Endothelial cell of umbilical vein (primary cell): ENCODE results near the gene CCND3. TPM values are rescaled to one million over a fixed set of nuclear protein-coding genes. Genes with fewer than 3 reads are reported as not detected.
A peak's percentile ranks its signal among the peaks of the same experiment; 100 is the strongest.

Source experiments
- BruUV-seq: library from RNA; stranded (reverse); fragments of 400-500 nt; replicated peaks from 2 replicates; lab custom pipeline; 2021; lab: Mats Ljungman, UMichigan
- CTCF ChIA-PET: fragments of 300-600, 350-600 bp; sonication (Branson Sonifier 250); formaldehyde crosslinking; loops from one replicate; lab custom pipeline; 2021; ENCODE audit warnings: antibody characterized with exemption, inconsistent platforms; lab: Charles Lee
- POLR2A ChIA-PET: fragments of 300-600, 350-600 bp; sonication (Branson Sonifier 250); formaldehyde crosslinking; loops from one replicate; lab custom pipeline; 2021; ENCODE audit warnings: antibody characterized with exemption, inconsistent platforms; lab: Charles Lee
- DNase-seq: peaks from one replicate; pipeline ENCODE4 v3.0.0-alpha.2; 2011; ENCODE audit warnings: low read depth, low spot score
- FAIRE-seq: peaks from 2 replicates; lab custom pipeline; 2011; peaks lifted over from hg19 to GRCh38; lab: Jason Lieb, UNC
- H2AFZ ChIP-seq: 2 replicates; pipeline ENCODE4 v1.6.0; 2012; ENCODE audit warnings: low read depth, low read length, control low read depth, inconsistent platforms
- H3K27ac ChIP-seq: 2 replicates; pipeline ENCODE4 v1.5.1; 2011; ENCODE audit warnings: low read depth, mild to moderate bottlenecking, control low read depth, low read length, moderate library complexity; ENCODE audit not compliant: insufficient read depth
- H3K27me3 ChIP-seq, 2 experiments: 2 replicates each; pipeline versions ENCODE4 v1.6.0 to v1.6.1; 2011; ENCODE audit warnings: low read length in 2 of 2, mixed read lengths in 1 of 2; ENCODE audit not compliant: control insufficient read depth in 2 of 2, insufficient read depth in 2 of 2
- H3K36me3 ChIP-seq, 2 experiments: 2 replicates in 1 of 2; 3 replicates in 1 of 2; pipeline ENCODE4 v1.5.1; 2011; ENCODE audit warnings: low read length in 2 of 2, mild to moderate bottlenecking in 1 of 2, moderate library complexity in 1 of 2; ENCODE audit not compliant: control insufficient read depth in 2 of 2, insufficient read depth in 2 of 2; ENCODE audit errors: extremely low read depth in 1 of 2
- H3K4me1 ChIP-seq: 3 replicates; pipeline ENCODE4 v1.5.1; 2011; ENCODE audit warnings: mild to moderate bottlenecking, low read length; ENCODE audit not compliant: control insufficient read depth, insufficient read depth; ENCODE audit errors: extremely low read depth
- H3K4me2 ChIP-seq: 2 replicates; pipeline ENCODE4 v1.6.1; 2011; ENCODE audit warnings: low read length, control low read depth, mixed read lengths; ENCODE audit not compliant: insufficient read depth
- H3K4me3 ChIP-seq, 3 experiments: fragments of 200-600 bp in 1 of 3; sonication (generic), shearing (Covaris generic) in 1 of 3; replicated peaks in 1 of 3; 2 replicates each; pipeline ENCODE4 v1.5.1; 2011 to 2016; ENCODE audit warnings: control low read depth in 3 of 3, low read length in 3 of 3, mild to moderate bottlenecking in 2 of 3, inconsistent platforms in 1 of 3, low read depth in 1 of 3, moderate library complexity in 1 of 3; ENCODE audit not compliant: insufficient read depth in 1 of 3
- H3K79me2 ChIP-seq: 2 replicates; pipeline ENCODE4 v1.6.0; 2012; ENCODE audit warnings: low read length, inconsistent platforms; ENCODE audit not compliant: control insufficient read depth, insufficient read depth
- H3K9ac ChIP-seq: replicated peaks from 2 replicates; pipeline ENCODE3; 2011; ENCODE audit warnings: low read length, control low read depth; ENCODE audit not compliant: insufficient read depth; ENCODE audit errors: extremely low read depth
- H3K9me1 ChIP-seq: replicated peaks from 3 replicates; pipeline ENCODE4 v1.6.0; 2011; ENCODE audit warnings: mild to moderate bottlenecking, low read length; ENCODE audit not compliant: control insufficient read depth, insufficient read depth; ENCODE audit errors: extremely low read depth
- H3K9me3 ChIP-seq: replicated peaks from 2 replicates; pipeline ENCODE4 v1.5.1; 2012; ENCODE audit warnings: low read length, inconsistent platforms; ENCODE audit not compliant: control insufficient read depth, insufficient read depth
- H4K20me1 ChIP-seq: replicated peaks from 2 replicates; pipeline ENCODE3; 2011; ENCODE audit warnings: mild to moderate bottlenecking, low read length; ENCODE audit not compliant: control insufficient read depth, insufficient read depth; ENCODE audit errors: extremely low read depth
- EZH2 ChIP-seq: IDR thresholded peaks from 2 replicates; pipeline ENCODE4 v1.6.1; 2012; ENCODE audit warnings: borderline replicate concordance, low read depth, mild to moderate bottlenecking, moderate library complexity, low read length, inconsistent platforms; ENCODE audit not compliant: severe bottlenecking
- FOS ChIP-seq: IDR thresholded peaks from 2 replicates; pipeline ENCODE4 v1.6.1; 2011; ENCODE audit warnings: mild to moderate bottlenecking, low read length, moderate library complexity, borderline replicate concordance; ENCODE audit not compliant: insufficient read depth
- GATA2 ChIP-seq: IDR thresholded peaks from 2 replicates; pipeline ENCODE4 v1.7.0; 2011; ENCODE audit warnings: low read depth, mild to moderate bottlenecking, moderate library complexity, mixed read lengths, low read length; ENCODE audit not compliant: insufficient read length, insufficient read depth
- JUN ChIP-seq: IDR thresholded peaks from 2 replicates; pipeline ENCODE4 v1.6.1; 2011; ENCODE audit warnings: borderline replicate concordance, low read depth; ENCODE audit not compliant: insufficient read length, insufficient read depth
- MYC ChIP-seq: IDR thresholded peaks from one replicate; pipeline ENCODE4 v1.6.1; 2011; ENCODE audit warnings: mild to moderate bottlenecking, low read depth, low read length
- POLR2A ChIP-seq: IDR thresholded peaks from 2 replicates; pipeline ENCODE4 v1.6.1; 2012; ENCODE audit warnings: low read depth, mild to moderate bottlenecking, control low read depth, low read length
- POLR2AphosphoS5 ChIP-seq: IDR thresholded peaks from 2 replicates; pipeline ENCODE4 v1.6.1; 2012; ENCODE audit warnings: low read depth, mild to moderate bottlenecking, control low read depth, low read length, moderate library complexity; ENCODE audit not compliant: insufficient read depth
- dilution Hi-C: fragments of 300-500 bp; cut with MboI; formaldehyde crosslinking; loops from one replicate; pipeline ENCODE4 v1.15.0; 2019; ENCODE audit warnings: low sequenced_read_pairs; ENCODE audit not compliant: extremely low pct_ligation_motif_present
- intact Hi-C: fragments of 100-400 bp; cut with micrococcal nuclease; formaldehyde crosslinking; loops from one replicate; pipeline ENCODE4 v1.10.0; 2022
- polyA plus RNA-seq, 4 experiments: library from polyadenylated mRNA; depleted of rRNA in 3 of 4; stranded (reverse) in 3 of 4; unstranded in 1 of 4; fragments of >200 nt; gene quantifications; 2 replicates each; pipeline versions ENCODE4 v1.2.1 to v1.2.3, GENCODE V29; 2011 to 2012; ENCODE audit warnings: missing spikeins in 1 of 4
- total RNA-seq: library from RNA; stranded (reverse); gene quantifications from 2 replicates; pipeline ENCODE4 v1.2.3, GENCODE V29; 2021
- TF ChIP-seq, protein P1 (sequence below), 2 donors: IDR thresholded peaks; 1 replicate in 1 of 2; 2 replicates in 1 of 2; pipeline ENCODE4 v1.5.1; 2011; ENCODE audit warnings: low read length in 2 of 2, mild to moderate bottlenecking in 2 of 2, moderate library complexity in 2 of 2, control low read depth in 1 of 2, inconsistent platforms in 1 of 2, low read depth in 1 of 2; ENCODE audit not compliant: insufficient read depth in 1 of 2; ENCODE audit errors: extremely low read depth in 1 of 2
- TF ChIP-seq, protein P2 (sequence below): IDR thresholded peaks from 2 replicates; pipeline ENCODE4 v1.6.1; 2011; ENCODE audit not compliant: insufficient read depth, insufficient read length

Gene CCND3
- total and polyA plus RNA-seq, 2 donors (not counting 3 experiments of a cell fraction or from before 2014, with no cell fraction given), result 87.5 to 98.7 TPM

- no peak for DNase-seq
- POLR2A ChIA-PET, result interaction anchor here (0.6 kb wide), 1 partner anchor 71 kb away, joined by 5 read pairs; no protein-coding TSS in a partner anchor
Observed at GRCh38 chr6:41934278-41935192, 7.1 kb downstream of the CCND3 start.

GRCh38 chr6:41932378-41932777, 9.2 kb downstream of the CCND3 start:
- no peaks in the 10 kb centered on the region for H3K9me1 ChIP-seq
- dilution Hi-C loops (no loop called here), intact Hi-C loops (no loop called here)
- POLR2A ChIA-PET, result no interaction called here
- H2AFZ ChIP-seq, result no peak overlapping the region
- CTCF ChIA-PET, result interaction anchor here (0.8 to 8.5 kb wide), 4 partner anchors 10 to 131 kb away, joined by 3 to 149 read pairs (median 31); partner anchors contain the start of genes BYSL and MED20
- no peaks in the 10 kb centered on the region for H3K27me3 ChIP-seq
- TF ChIP-seq POLR2A, result peak; percentile 10
- TF ChIP-seq FOS, result no peak
- TF ChIP-seq GATA2, result no peak
- no peak for TF ChIP-seq MYC
- TF ChIP-seq, protein P1, sequence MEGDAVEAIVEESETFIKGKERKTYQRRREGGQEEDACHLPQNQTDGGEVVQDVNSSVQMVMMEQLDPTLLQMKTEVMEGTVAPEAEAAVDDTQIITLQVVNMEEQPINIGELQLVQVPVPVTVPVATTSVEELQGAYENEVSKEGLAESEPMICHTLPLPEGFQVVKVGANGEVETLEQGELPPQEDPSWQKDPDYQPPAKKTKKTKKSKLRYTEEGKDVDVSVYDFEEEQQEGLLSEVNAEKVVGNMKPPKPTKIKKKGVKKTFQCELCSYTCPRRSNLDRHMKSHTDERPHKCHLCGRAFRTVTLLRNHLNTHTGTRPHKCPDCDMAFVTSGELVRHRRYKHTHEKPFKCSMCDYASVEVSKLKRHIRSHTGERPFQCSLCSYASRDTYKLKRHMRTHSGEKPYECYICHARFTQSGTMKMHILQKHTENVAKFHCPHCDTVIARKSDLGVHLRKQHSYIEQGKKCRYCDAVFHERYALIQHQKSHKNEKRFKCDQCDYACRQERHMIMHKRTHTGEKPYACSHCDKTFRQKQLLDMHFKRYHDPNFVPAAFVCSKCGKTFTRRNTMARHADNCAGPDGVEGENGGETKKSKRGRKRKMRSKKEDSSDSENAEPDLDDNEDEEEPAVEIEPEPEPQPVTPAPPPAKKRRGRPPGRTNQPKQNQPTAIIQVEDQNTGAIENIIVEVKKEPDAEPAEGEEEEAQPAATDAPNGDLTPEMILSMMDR (IDR thresholded peaks at IDR 0.05; ENCODE audit: extremely low read depth in 1 of 2, insufficient read depth in 1 of 2, low read depth in 1 of 2, low read length in 2 of 2), result no peak
- TF ChIP-seq, protein P2, sequence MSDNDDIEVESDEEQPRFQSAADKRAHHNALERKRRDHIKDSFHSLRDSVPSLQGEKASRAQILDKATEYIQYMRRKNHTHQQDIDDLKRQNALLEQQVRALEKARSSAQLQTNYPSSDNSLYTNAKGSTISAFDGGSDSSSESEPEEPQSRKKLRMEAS, result no peak
- no peak for TF ChIP-seq JUN
- TF ChIP-seq EZH2, result no peak
- TF ChIP-seq POLR2AphosphoS5, result peak; percentile 4
- no peak overlapping the region for H3K9ac ChIP-seq
- no peak for FAIRE-seq
- no peaks in the 10 kb centered on the region for H3K4me1 ChIP-seq
- no peaks in the 10 kb centered on the region for H4K20me1 ChIP-seq
- H3K4me2 ChIP-seq, result no peak overlapping the region
- peaks cover 14% of the 10 kb centered on the region for H3K79me2 ChIP-seq
- H3K27ac ChIP-seq, result no peak overlapping the region
- no peaks in the 10 kb centered on the region for H3K9me3 ChIP-seq
- H3K4me3 ChIP-seq, result no peak overlapping the region
- peaks cover 42 to 75% of the 10 kb centered on the region in 2 experiments for H3K36me3 ChIP-seq
- BruUV-seq, result TSS peak; percentile 14
- no peak for DNase-seq

More at GRCh38 chr6:41934278-41935192, 7.1 kb downstream of the CCND3 start:
- H3K4me3 ChIP-seq, result no peak overlapping the region
- H3K9me1 ChIP-seq, result no peaks in the 10 kb centered on the region
- no peaks in the 10 kb centered on the region for H4K20me1 ChIP-seq
- no peaks in the 10 kb centered on the region for H3K9me3 ChIP-seq
- CTCF ChIA-PET, result interaction anchor here (0.8 to 8.5 kb wide), 6 partner anchors 13 to 133 kb away, joined by 3 to 149 read pairs (median 22); partner anchors contain the start of genes BYSL and MED20
- peaks cover 16% of the 10 kb centered on the region for H3K4me1 ChIP-seq
- TF ChIP-seq EZH2 (no peak), MYC (no peak), POLR2AphosphoS5 (no peak), POLR2A (no peak), JUN (no peak)
- TF ChIP-seq, protein P2, result no peak
- FAIRE-seq, result no peak
- H3K36me3 ChIP-seq, result peaks cover 41 to 63% of the 10 kb centered on the region in 2 experiments
- H3K27me3 ChIP-seq, result no peaks in the 10 kb centered on the region
- peaks cover 27% of the 10 kb centered on the region for H3K79me2 ChIP-seq
- dilution Hi-C loops, result no loop called here
- H3K4me2 ChIP-seq, result no peak overlapping the region
- H2AFZ ChIP-seq, result no peak overlapping the region
- H3K9ac ChIP-seq, result no peak overlapping the region
- no peak overlapping the region for H3K27ac ChIP-seq
- intact Hi-C loops, result no loop called here
- BruUV-seq, result no TSS peak
